ENCODE results near the gene GPX4. TPM values are rescaled to one million over a fixed set of nuclear protein-coding genes. Genes with fewer than 3 reads are reported as not detected.
A peak's percentile ranks its signal among the peaks of the same experiment; 100 is the strongest.

The GPX4 gene
- total RNA-seq, 1 experiment from 2014 or later, result 355 TPM

- peaks cover 5% of the 10 kb centered on the region; the same call in 1 of the 2 replicates for H3K4me1 ChIP-seq (ENCODE audit: insufficient read depth, low read length)
- no peak overlapping the region for H2BK120ac ChIP-seq (ENCODE audit: low read depth, low read length, poor library complexity, severe bottlenecking)
- H4K5ac ChIP-seq (ENCODE audit: insufficient read length, low read depth, low read length), result no peak overlapping the region
- no peak overlapping the region for H3K4me2 ChIP-seq (ENCODE audit: insufficient read depth, insufficient read length, low read length)
- no peaks in the 10 kb centered on the region for H3K79me1 ChIP-seq (ENCODE audit: insufficient read depth, low read depth, low read length, poor library complexity, severe bottlenecking)
- no peaks in the 10 kb centered on the region for H3K9me3 Mint-ChIP-seq
- no peak overlapping the region for H2BK20ac ChIP-seq (ENCODE audit: low read depth, low read length, poor library complexity, severe bottlenecking)
- H2BK5ac ChIP-seq (ENCODE audit: insufficient read length, low read length), result no peak overlapping the region
- H3K23me2 ChIP-seq (ENCODE audit: insufficient read length, low read depth, low read length, poor library complexity, severe bottlenecking), result peaks cover 23% of the 10 kb centered on the region
- no peak overlapping the region for H4K91ac ChIP-seq (ENCODE audit: insufficient read length, low read depth, low read length)
- H4K8ac ChIP-seq (replicated peaks; ENCODE audit: insufficient read length, low read depth, low read length), result no peak overlapping the region
- H4K20me1 ChIP-seq (ENCODE audit: control insufficient read depth, insufficient read depth, insufficient read length), result no peaks in the 10 kb centered on the region
- no peak overlapping the region for H3K4ac ChIP-seq (ENCODE audit: low read depth, low read length)
- peaks cover 52% of the 10 kb centered on the region for H3K27me3 Mint-ChIP-seq (ENCODE audit: low read depth)
- no peaks in the 10 kb centered on the region; the same call in 1 of the 2 replicates for H3K27me3 ChIP-seq (ENCODE audit: insufficient read depth, low read length)
- no peak overlapping the region for H3K56ac ChIP-seq (ENCODE audit: insufficient read length, low read depth, low read length)
- no peak overlapping the region for H3K23ac ChIP-seq (ENCODE audit: insufficient read length, low read depth, low read length)
- no CpG with 5 or more reads among the region's 45 CpGs for WGBS (ENCODE audit: extremely low coverage, insufficient read length, low lambda C conversion rate)
- H3K36me3 Mint-ChIP-seq (ENCODE audit: insufficient read depth in 1 of 3, low read depth in 3 of 3), result peaks cover 0 to 10% (median 3%) of the 10 kb centered on the region in 3 experiments; a peak in 4 of 7 replicates
- H3K9me3 ChIP-seq (ENCODE audit: control insufficient read depth, low read depth, low read length), result no peaks in the 10 kb centered on the region
- no peak overlapping the region for H2BK12ac ChIP-seq (ENCODE audit: insufficient read length, low read depth, low read length)
- H2AK5ac ChIP-seq (ENCODE audit: insufficient read length, low read length), result no peak overlapping the region
- H2BK15ac ChIP-seq (ENCODE audit: low read depth, low read length), result no peak overlapping the region
- no peak overlapping the region for H3T11ph ChIP-seq (ENCODE audit: low read length)
- H3K14ac ChIP-seq (ENCODE audit: insufficient read depth, low read length), result no peak overlapping the region
- H3K27ac ChIP-seq (ENCODE audit: insufficient read length, low read depth, low read length), result no peak overlapping the region
- peaks cover 15 to 29% of the 10 kb centered on the region in 2 experiments for H3K4me1 Mint-ChIP-seq
- H3K79me2 ChIP-seq (ENCODE audit: insufficient read depth, low read length), result no peaks in the 10 kb centered on the region
- peak overlapping the region; percentile 53 to 56; a peak in 4 of 5 replicates for H3K4me3 Mint-ChIP-seq
- no peak overlapping the region for H2AFZ ChIP-seq (ENCODE audit: low read length)
- H3K9ac ChIP-seq (ENCODE audit: extremely low read depth, insufficient read length, low read length), result no peak overlapping the region
- H3K18ac ChIP-seq (ENCODE audit: insufficient read length, low read depth, low read length), result no peak overlapping the region
- TF ChIP-seq CTCF (conservative IDR thresholded peaks at IDR 0.05), result no peak
- no peak for DNase-seq
- no peak overlapping the region; a peak in 1 of 7 replicates for H3K27ac Mint-ChIP-seq
These were observed 35.5 kb upstream of the GPX4 start for GRCh38 chr19:1068009-1069001.
